HepG2 (cell line): Measurements from ENCODE around the gene PIP4K2C. TPM values are rescaled to one million over a fixed set of nuclear protein-coding genes. Genes with fewer than 3 reads are reported as not detected.

Experiments used
- ATAC-seq: fragments of 200-7000 bp; cut with Tn5 transposase; 3 replicates; pipeline ENCODE4 v1.9.1; 2020; ENCODE audit warnings: mild to moderate bottlenecking, moderate library complexity
- BruUV-seq: library from RNA; stranded (reverse); fragments of 400-500 nt; replicated peaks from 2 replicates; lab custom pipeline; 2021; lab: Mats Ljungman, UMichigan
- CTCF ChIA-PET: fragments of 300-600 bp; formaldehyde crosslinking; extraction: SDS; loops from one replicate; lab custom pipeline; 2021; ENCODE audit warnings: low total read pairs, inconsistent platforms, low intra/inter-chr PET ratio; lab: Yijun Ruan, JAX
- POLR2A ChIA-PET: fragments of 350-600 bp; sonication (Branson Sonifier 250); formaldehyde crosslinking; loops from one replicate; lab custom pipeline; 2020; ENCODE audit warnings: antibody characterized with exemption, inconsistent platforms; lab: Yijun Ruan, JAX
- DNase-seq: peaks from one replicate; pipeline ENCODE4 v3.0.0-alpha.2; 2015; ENCODE audit warnings: low spot score
- FAIRE-seq: peaks from 3 replicates; lab custom pipeline; 2011; peaks lifted over from hg19 to GRCh38; lab: Jason Lieb, UNC
- H2AFZ ChIP-seq: one replicate; pipeline ENCODE4 v1.6.1; 2011; ENCODE audit warnings: low read length, inconsistent platforms
- H3K27ac ChIP-seq: fragments of 300-600 bp; 3 replicates; pipeline ENCODE4 v1.8.0; 2011; ENCODE audit warnings: mixed run types, mild to moderate bottlenecking, mixed read lengths, low read length, inconsistent platforms; ENCODE audit not compliant: insufficient read depth; ENCODE audit errors: extremely low read length
- H3K27me3 ChIP-seq, 2 experiments: fragments of 200-600 bp in 1 of 2; 2 replicates in 1 of 2; 3 replicates in 1 of 2; pipeline versions ENCODE4 v1.6.0 to v1.8.0; 2011; ENCODE audit warnings: low read length in 2 of 2, mild to moderate bottlenecking in 2 of 2, moderate library complexity in 2 of 2, inconsistent platforms in 1 of 2; ENCODE audit not compliant: insufficient read depth in 2 of 2, control insufficient read depth in 1 of 2
- H3K36me3 ChIP-seq, 2 experiments: fragments of 200-600 bp in 1 of 2; replicated peaks in 1 of 2; 2 replicates in 1 of 2; 3 replicates in 1 of 2; pipeline versions ENCODE4 v1.5.1 to v1.8.0; 2011; ENCODE audit warnings: low read length in 2 of 2, inconsistent platforms in 1 of 2; ENCODE audit not compliant: insufficient read depth in 2 of 2, control insufficient read depth in 1 of 2
- H3K4me1 ChIP-seq: 2 replicates; pipeline ENCODE4 v1.5.1; 2012; ENCODE audit warnings: low read length, inconsistent platforms; ENCODE audit not compliant: insufficient read depth
- H3K4me2 ChIP-seq: 2 replicates; pipeline ENCODE4 v1.6.0; 2011; ENCODE audit warnings: low read depth, low read length, inconsistent platforms
- H3K4me3 ChIP-seq, 3 experiments: fragments of 200-600 bp in 1 of 3; sonication (generic), shearing (Covaris generic) in 1 of 3; replicated peaks in 1 of 3; 2 replicates each; pipeline ENCODE4 v1.5.1; 2011 to 2016; ENCODE audit warnings: low read length in 3 of 3, inconsistent platforms in 2 of 3, low read depth in 2 of 3, mild to moderate bottlenecking in 2 of 3, control low read depth in 1 of 3, mixed read lengths in 1 of 3; ENCODE audit not compliant: insufficient read depth in 1 of 3
- H3K79me2 ChIP-seq: one replicate; pipeline ENCODE4 v1.6.1; 2011; ENCODE audit warnings: low read length, inconsistent platforms; ENCODE audit not compliant: insufficient read depth
- H3K9ac ChIP-seq: 2 replicates; pipeline ENCODE4 v1.6.0; 2011; ENCODE audit warnings: mild to moderate bottlenecking, low read depth, low read length, inconsistent platforms; ENCODE audit not compliant: insufficient read depth
- H3K9me3 ChIP-seq: 2 replicates; pipeline ENCODE4 v1.5.1; 2012; ENCODE audit warnings: mild to moderate bottlenecking, low read length
- H4K20me1 ChIP-seq: 2 replicates; pipeline ENCODE4 v1.6.0; 2011; ENCODE audit warnings: inconsistent platforms, mild to moderate bottlenecking, low read length, moderate library complexity; ENCODE audit not compliant: insufficient read depth
- KDM5B ChIP-seq: sonication (generic); formaldehyde crosslinking; IDR thresholded peaks from 2 replicates; pipeline ENCODE4 v1.4.0; 2020; ENCODE audit warnings: missing genetic modification reagents, mild to moderate bottlenecking, borderline replicate concordance
- PHF8 ChIP-seq: sonication (generic); formaldehyde crosslinking; IDR thresholded peaks from 2 replicates; pipeline ENCODE4 v1.5.0; 2020; ENCODE audit warnings: missing genetic modification reagents
- TBX2 ChIP-seq: sonication (generic); formaldehyde crosslinking; IDR thresholded peaks from 2 replicates; pipeline ENCODE4 v1.5.0; 2020; ENCODE audit warnings: missing genetic modification reagents, mild to moderate bottlenecking, borderline replicate concordance
- ZNF12 ChIP-seq: sonication (generic); formaldehyde crosslinking; IDR thresholded peaks from 2 replicates; pipeline ENCODE4 v1.5.0; 2020; ENCODE audit warnings: missing genetic modification reagents
- ZNF280B ChIP-seq: sonication (generic); formaldehyde crosslinking; IDR thresholded peaks from 2 replicates; pipeline ENCODE4 v1.5.0; 2020; ENCODE audit warnings: missing genetic modification reagents, mild to moderate bottlenecking, borderline replicate concordance
- ZNF567 ChIP-seq: sonication (generic); formaldehyde crosslinking; IDR thresholded peaks from 2 replicates; pipeline ENCODE4 v1.8.1; 2023; ENCODE audit warnings: mild to moderate bottlenecking, missing genetic modification reagents, borderline replicate concordance
- ZSCAN25 ChIP-seq: sonication (generic); formaldehyde crosslinking; IDR thresholded peaks from 2 replicates; pipeline ENCODE4 v1.8.0; 2022; ENCODE audit warnings: mild to moderate bottlenecking, missing genetic modification reagents
- WGBS: methylation state at CpG from one replicate; pipeline ENCODE4 v1.1.6; 2017; ENCODE audit warnings: low lambda C conversion rate; 5-methylcytosine and 5-hydroxymethylcytosine counted together
- in situ Hi-C: cut with HindIII; loops from 2 replicates; pipeline ENCODE4 v1.10.0; 2017; ENCODE audit warnings: low pct_unique_long_range_greater_than_20kb; ENCODE audit not compliant: extremely low pct_ligation_motif_present
- intact Hi-C: fragments of 100-400 bp; cut with micrococcal nuclease; formaldehyde crosslinking; loops from one replicate; pipeline ENCODE4 v1.10.0; 2022; ENCODE audit not compliant: unreplicated experiment
- polyA plus RNA-seq, 8 experiments: library from polyadenylated mRNA; depleted of rRNA in 3 of 8; stranded (reverse) in 7 of 8; unstranded in 1 of 8; fragments of >200 nt; fragmentation: Illumina TruSeq in 4 of 8; extraction: Trizol in 4 of 8; gene quantifications; 2 replicates each; pipeline versions ENCODE4 v1.2.1 to v1.2.3, GENCODE V29; 2011 to 2016; ENCODE audit warnings: low read depth in 4 of 8, missing spikeins in 1 of 8, mixed read lengths in 1 of 8; ENCODE audit not compliant: insufficient read depth in 1 of 8
- total RNA-seq, 5 experiments: library from RNA; depleted of rRNA; stranded (reverse); fragments of >200 nt; fragmentation: Illumina TruSeq; extraction: Trizol; gene quantifications; 2 replicates each; pipeline ENCODE4 v1.2.3, GENCODE V29; 2016; ENCODE audit warnings: low read depth in 1 of 5
- TF ChIP-seq, protein P1 (sequence below): sonication (generic); formaldehyde crosslinking; IDR thresholded peaks from 2 replicates; pipeline ENCODE4 v1.4.0; 2020; ENCODE audit warnings: missing genetic modification reagents
- TF ChIP-seq, protein P2 (sequence below): sonication (generic); IDR thresholded peaks from 2 replicates; pipeline ENCODE4 v1.6.1; 2016; ENCODE audit warnings: low read depth, borderline replicate concordance
- TF ChIP-seq, protein P3 (sequence below), 2 experiments: sonication (generic) in 1 of 2; formaldehyde crosslinking in 1 of 2; IDR thresholded peaks; 2 replicates each; pipeline versions ENCODE4 v1.5.1 to v1.6.1; 2011 to 2020; ENCODE audit warnings: borderline replicate concordance in 1 of 2, low read depth in 1 of 2, low read length in 1 of 2, mild to moderate bottlenecking in 1 of 2, missing genetic modification reagents in 1 of 2, moderate library complexity in 1 of 2

PIP4K2C gene
- total and polyA plus RNA-seq, 2 of the 13 experiments (the other 11 are each of a cell fraction or from before 2014, with no cell fraction given), result 23.3 to 26.4 TPM

- TF ChIP-seq ZNF280B (CRISPR knock-in tag), result no peak
- TF ChIP-seq, protein P1, sequence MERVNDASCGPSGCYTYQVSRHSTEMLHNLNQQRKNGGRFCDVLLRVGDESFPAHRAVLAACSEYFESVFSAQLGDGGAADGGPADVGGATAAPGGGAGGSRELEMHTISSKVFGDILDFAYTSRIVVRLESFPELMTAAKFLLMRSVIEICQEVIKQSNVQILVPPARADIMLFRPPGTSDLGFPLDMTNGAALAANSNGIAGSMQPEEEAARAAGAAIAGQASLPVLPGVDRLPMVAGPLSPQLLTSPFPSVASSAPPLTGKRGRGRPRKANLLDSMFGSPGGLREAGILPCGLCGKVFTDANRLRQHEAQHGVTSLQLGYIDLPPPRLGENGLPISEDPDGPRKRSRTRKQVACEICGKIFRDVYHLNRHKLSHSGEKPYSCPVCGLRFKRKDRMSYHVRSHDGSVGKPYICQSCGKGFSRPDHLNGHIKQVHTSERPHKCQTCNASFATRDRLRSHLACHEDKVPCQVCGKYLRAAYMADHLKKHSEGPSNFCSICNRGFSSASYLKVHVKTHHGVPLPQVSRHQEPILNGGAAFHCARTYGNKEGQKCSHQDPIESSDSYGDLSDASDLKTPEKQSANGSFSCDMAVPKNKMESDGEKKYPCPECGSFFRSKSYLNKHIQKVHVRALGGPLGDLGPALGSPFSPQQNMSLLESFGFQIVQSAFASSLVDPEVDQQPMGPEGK, result 0 out of 2 replicates have a peak, but pooled peaks have one; percentile 10
Measured at GRCh38 chr12:57604454-57604991, 13.5 kb downstream of the PIP4K2C start, which contains the start of gene DTX3 (continued).

- Histone ChIP-seq H3K4me1 (peaks cover 29% of the 10 kb centered on the region), H4K20me1 (no peaks in the 10 kb centered on the region; the same call in 1 of the 2 replicates), H3K9me3 (no peaks in the 10 kb centered on the region), H3K27ac (peak overlapping the region; percentile 22), H3K9ac (peak overlapping the region; percentile 67), H2AFZ (no peak overlapping the region), H3K4me3 (peak overlapping the region; percentile 79 to 84 (median 80)), H3K4me2 (peak overlapping the region; percentile 92), H3K36me3 (peaks cover 3 to 10% of the 10 kb centered on the region in 2 experiments; a peak in 3 of 5 replicates), H3K79me2 (no peaks in the 10 kb centered on the region), H3K27me3 (peaks cover 0 to 15% of the 10 kb centered on the region in 2 experiments; a peak in 1 of 5 replicates)
- DNase-seq, result no peak
- in situ Hi-C loops (no loop called here), intact Hi-C loops (no loop called here)
- POLR2A ChIA-PET, result interaction anchor here (1.4 to 5.4 kb wide), 3 partner anchors 13 to 88 kb away, joined by 3 to 26 read pairs (median 7); partner anchors contain the start of gene PIP4K2C
- WGBS, result 10% methylated on average over 10 of the region's 25 CpGs
- ATAC-seq, result peak; percentile 60
- CTCF ChIA-PET, result no interaction called here
- TSS peak; percentile 67 for BruUV-seq
- no peak for FAIRE-seq
- no peak for TF ChIP-seq ZNF12 (CRISPR knock-in tag)
- 0 out of 2 replicates have a peak, but pooled peaks have one; percentile 35 for TF ChIP-seq PHF8 (CRISPR knock-in tag)
- TF ChIP-seq, protein P2, sequence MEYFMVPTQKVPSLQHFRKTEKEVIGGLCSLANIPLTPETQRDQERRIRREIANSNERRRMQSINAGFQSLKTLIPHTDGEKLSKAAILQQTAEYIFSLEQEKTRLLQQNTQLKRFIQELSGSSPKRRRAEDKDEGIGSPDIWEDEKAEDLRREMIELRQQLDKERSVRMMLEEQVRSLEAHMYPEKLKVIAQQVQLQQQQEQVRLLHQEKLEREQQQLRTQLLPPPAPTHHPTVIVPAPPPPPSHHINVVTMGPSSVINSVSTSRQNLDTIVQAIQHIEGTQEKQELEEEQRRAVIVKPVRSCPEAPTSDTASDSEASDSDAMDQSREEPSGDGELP, result peak; percentile 23; the same call in 1 of the 2 replicates
- 0 out of 2 replicates have a peak, but pooled peaks have one; percentile 10 for TF ChIP-seq TBX2 (CRISPR knock-in tag)
- TF ChIP-seq ZSCAN25 (CRISPR knock-in tag), result no peak
- no peak for TF ChIP-seq ZNF567 (CRISPR knock-in tag)
- no peak for TF ChIP-seq KDM5B (CRISPR knock-in tag)
- TF ChIP-seq, protein P3, sequence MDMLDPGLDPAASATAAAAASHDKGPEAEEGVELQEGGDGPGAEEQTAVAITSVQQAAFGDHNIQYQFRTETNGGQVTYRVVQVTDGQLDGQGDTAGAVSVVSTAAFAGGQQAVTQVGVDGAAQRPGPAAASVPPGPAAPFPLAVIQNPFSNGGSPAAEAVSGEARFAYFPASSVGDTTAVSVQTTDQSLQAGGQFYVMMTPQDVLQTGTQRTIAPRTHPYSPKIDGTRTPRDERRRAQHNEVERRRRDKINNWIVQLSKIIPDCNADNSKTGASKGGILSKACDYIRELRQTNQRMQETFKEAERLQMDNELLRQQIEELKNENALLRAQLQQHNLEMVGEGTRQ (IDR thresholded peaks at IDR 0.05; ENCODE audit: low read depth, low read length), result no peak
- TF ChIP-seq, protein P3 (CRISPR knock-in tag; IDR thresholded peaks at IDR 0.05; ENCODE audit: borderline replicate concordance), result no peak
Measured at GRCh38 chr12:57604992-57605810, 14.2 kb downstream of the PIP4K2C start.
